Spinal cord (tissue), 10 donors: ENCODE results near the gene DIPK1C. TPM values are rescaled to one million over a fixed set of nuclear protein-coding genes. Genes with fewer than 3 reads are reported as not detected.

Source experiments
- DNase-seq, 6 donors: peaks; one replicate each; pipeline versions ENCODE4 v3.0.0 to v3.0.0-alpha.2; 2013 to 2015; ENCODE audit warnings: low spot score in 6 of 6, low read depth in 4 of 6
- H3K27ac ChIP-seq: one replicate; pipeline ENCODE4 v1.5.1; 2013; ENCODE audit warnings: low read depth, low read length, control low read depth
- H3K27me3 ChIP-seq: one replicate; pipeline ENCODE4 v1.6.1; 2013; ENCODE audit warnings: low read length; ENCODE audit not compliant: control insufficient read depth, insufficient read depth
- H3K36me3 ChIP-seq: one replicate; pipeline ENCODE4 v1.6.1; 2013; ENCODE audit warnings: low read length; ENCODE audit not compliant: control insufficient read depth, insufficient read depth
- H3K4me1 ChIP-seq: one replicate; pipeline ENCODE4 v1.6.1; 2013; ENCODE audit warnings: low read length; ENCODE audit not compliant: control insufficient read depth, insufficient read depth
- H3K4me3 ChIP-seq: one replicate; pipeline ENCODE4 v1.5.1; 2013; ENCODE audit warnings: low read depth, low read length, control low read depth
- H3K9me3 ChIP-seq: one replicate; pipeline ENCODE4 v1.6.1; 2013; ENCODE audit warnings: low read length; ENCODE audit not compliant: control insufficient read depth, insufficient read depth
- WGBS: methylation state at CpG from one replicate; pipeline ENCODE4 v1.1.5; 2013; ENCODE audit warnings: missing lambda C conversion rate; ENCODE audit not compliant: insufficient coverage; 5-methylcytosine and 5-hydroxymethylcytosine counted together
- polyA plus RNA-seq, 2 donors: library from polyadenylated mRNA; unstranded; fragments of 120-200 nt; gene quantifications; one replicate each; pipeline ENCODE4 v1.2.1, GENCODE V29; 2013; ENCODE audit not compliant: insufficient read length in 2 of 2
- total RNA-seq, 2 donors: library from RNA; depleted of rRNA in 1 of 2; stranded (reverse); fragments of 120-200 nt in 1 of 2; fragments of >200 nt in 1 of 2; gene quantifications; one replicate each; pipeline versions ENCODE4 v1.2.3 to v1.2.4, GENCODE V29; 2013 to 2014
- donor health status: healthy.

DIPK1C gene
- total and polyA plus RNA-seq, 4 donors, result 16.2 to 57.2 (median 33.2) TPM

DNA sequence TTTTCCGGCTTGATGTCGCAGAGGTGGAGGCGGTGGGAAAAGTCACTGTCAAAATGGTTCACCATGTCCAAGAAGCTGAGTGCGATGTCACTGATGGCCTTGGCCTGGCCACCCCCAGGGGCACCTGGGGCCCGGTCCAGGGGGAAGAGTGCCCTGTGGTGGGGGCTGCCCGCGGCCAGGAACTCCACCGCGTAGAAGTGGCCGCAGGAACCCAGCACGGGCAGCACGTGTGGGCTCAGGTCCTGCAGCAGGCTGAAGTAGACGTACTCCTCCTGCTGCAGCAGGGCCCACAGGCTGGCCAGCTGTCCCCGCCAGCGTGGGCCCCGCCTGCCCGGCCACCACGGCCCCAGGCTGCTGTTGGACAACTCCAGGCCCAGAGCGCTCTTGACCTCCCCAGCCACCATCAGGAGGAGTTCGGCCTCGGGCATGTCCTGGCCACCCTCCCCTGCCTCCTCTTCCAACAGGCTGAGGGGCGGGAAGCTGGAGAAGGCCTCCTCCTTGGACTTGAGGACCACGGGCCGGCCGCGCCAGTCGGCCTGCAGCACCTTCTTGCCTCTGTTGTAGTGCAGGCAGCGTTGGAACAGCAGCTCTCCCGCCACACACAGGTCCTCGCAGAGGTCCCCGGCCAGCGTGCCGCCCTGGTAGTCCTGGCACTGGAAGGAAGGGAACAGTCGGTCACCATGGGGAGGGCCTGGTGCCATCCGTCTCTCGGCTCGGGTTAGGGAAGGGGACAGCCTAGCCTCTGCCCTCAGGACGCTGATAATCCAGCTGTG lies 10.3 kb downstream of the DIPK1C start:
- peaks cover 32% of the 10 kb centered on the region for H3K36me3 ChIP-seq
- no peak for DNase-seq
- no peak overlapping the region for H3K4me3 ChIP-seq
- H3K27me3 ChIP-seq, result no peaks in the 10 kb centered on the region
- WGBS, result 94% methylated on average over 38 of the region's 38 CpGs
- H3K27ac ChIP-seq, result no peak overlapping the region
- no peaks in the 10 kb centered on the region for H3K9me3 ChIP-seq
- peaks cover 53% of the 10 kb centered on the region for H3K4me1 ChIP-seq

DNA sequence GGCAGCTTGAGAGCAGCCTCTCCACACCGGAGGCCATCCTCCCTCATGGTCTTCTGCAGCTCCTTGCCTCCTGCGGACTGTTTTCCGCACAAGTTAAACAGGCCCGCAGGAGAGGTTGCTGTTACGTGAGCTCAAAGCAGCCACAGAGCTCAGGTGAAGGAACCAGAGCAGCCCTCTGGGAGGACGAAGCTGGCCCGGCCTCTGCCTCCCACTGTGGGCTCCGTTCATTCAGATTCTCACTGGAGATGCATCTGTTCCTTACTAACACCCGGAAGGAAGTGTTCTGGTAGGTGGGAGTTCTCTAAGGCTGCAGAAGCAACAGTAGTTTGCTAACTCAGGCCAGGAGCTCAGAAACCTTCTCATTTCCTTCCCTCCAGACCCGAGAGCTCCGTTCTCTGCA lies 10.9 kb downstream of the DIPK1C start:
- no peak overlapping the region for H3K4me3 ChIP-seq
- H3K4me1 ChIP-seq, result peaks cover 48% of the 10 kb centered on the region
- WGBS, result 83% methylated on average over 7 of the region's 11 CpGs
- no peak overlapping the region for H3K27ac ChIP-seq
- no peak for DNase-seq
- H3K9me3 ChIP-seq, result no peaks in the 10 kb centered on the region
- H3K27me3 ChIP-seq, result no peaks in the 10 kb centered on the region
- peaks cover 36% of the 10 kb centered on the region for H3K36me3 ChIP-seq

DNA sequence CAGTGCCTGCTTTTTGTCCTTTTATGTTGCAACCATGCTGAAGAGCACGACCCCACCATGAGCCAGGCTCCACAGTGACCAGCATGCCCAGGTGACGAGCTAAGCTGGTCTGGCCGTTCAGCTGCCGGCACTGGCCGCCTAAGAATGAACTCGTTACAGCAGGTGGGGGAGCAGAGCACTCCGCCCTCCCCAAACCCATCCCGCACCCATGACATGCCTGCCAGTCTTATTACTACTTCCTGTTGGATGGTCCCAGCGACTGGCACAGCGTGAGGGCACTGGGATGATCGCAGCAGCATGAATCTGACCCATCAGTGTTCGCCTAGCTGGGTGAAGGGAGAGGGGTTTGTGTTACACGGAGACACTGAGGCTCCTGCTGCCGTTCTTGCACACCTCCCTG lies 11.5 kb downstream of the DIPK1C start:
- Histone ChIP-seq H3K27ac (no peak overlapping the region), H3K4me1 (peaks cover 42% of the 10 kb centered on the region), H3K4me3 (no peak overlapping the region), H3K36me3 (peaks cover 41% of the 10 kb centered on the region), H3K9me3 (no peaks in the 10 kb centered on the region), H3K27me3 (no peaks in the 10 kb centered on the region)
- WGBS, result 72% methylated on average over 13 of the region's 14 CpGs
- DNase-seq, result no peak

DNA sequence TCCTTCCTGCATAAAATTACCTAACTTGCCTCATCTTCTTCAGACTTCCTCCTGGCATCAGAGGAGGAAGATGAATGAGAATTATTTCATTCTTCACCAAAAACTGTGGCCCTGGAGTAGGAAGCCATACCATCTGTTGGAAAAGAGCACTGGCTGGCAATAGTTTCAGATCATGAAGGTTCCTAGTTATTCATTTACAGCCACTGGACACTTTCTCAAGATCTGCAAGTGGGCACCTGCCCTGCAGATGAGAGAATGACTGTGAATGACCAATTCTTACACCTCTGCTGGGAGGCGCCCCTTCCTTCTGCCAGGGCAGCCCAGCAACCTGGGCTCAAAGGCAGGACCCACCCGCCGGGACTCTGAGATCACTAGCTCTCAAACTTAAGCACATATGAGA lies 13.0 kb downstream of the DIPK1C start:
- H3K27me3 ChIP-seq, result no peaks in the 10 kb centered on the region
- no peak for DNase-seq
- H3K9me3 ChIP-seq, result no peaks in the 10 kb centered on the region
- H3K36me3 ChIP-seq, result peaks cover 44% of the 10 kb centered on the region
- H3K4me1 ChIP-seq, result peaks cover 30% of the 10 kb centered on the region
- no peak overlapping the region for H3K27ac ChIP-seq
- no peak overlapping the region for H3K4me3 ChIP-seq
- 100% methylated on average over 1 of the region's 3 CpGs for WGBS

DNA sequence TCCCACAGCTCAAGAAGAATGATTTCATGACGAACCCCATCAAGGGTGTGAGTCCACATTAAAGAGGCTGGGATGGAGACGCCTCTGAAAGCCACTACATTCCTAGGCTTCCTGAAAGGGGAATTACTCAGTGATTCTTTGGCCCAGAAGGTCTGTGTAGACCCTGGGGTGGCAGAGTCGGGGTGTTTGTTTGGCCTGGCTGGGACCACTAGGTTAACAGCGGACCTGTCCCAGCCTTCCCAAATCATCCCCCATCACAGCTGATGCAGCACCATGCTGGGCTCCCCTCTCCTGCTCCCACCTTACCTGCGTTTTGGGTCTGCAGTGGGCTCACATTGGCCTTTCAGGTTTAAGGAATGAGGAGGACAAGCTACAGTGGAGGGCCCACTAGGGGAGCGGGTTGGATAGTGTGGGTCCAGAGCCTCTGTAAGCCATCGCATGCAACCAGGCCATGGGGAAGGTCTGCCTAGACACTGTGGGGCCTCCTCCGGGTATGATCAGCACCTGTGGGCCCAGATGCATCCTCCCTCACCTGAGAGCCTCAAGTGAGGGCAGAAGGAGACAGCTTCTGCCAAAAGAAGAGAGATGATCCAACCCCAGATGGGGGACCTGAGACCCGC lies 16.2 kb downstream of the DIPK1C start:
- H3K4me1 ChIP-seq, result peaks cover 30% of the 10 kb centered on the region
- 98% methylated on average over 5 of the region's 9 CpGs for WGBS
- H3K9me3 ChIP-seq, result no peaks in the 10 kb centered on the region
- H3K4me3 ChIP-seq, result no peak overlapping the region
- no peaks in the 10 kb centered on the region for H3K27me3 ChIP-seq
- H3K27ac ChIP-seq, result no peak overlapping the region
- H3K36me3 ChIP-seq, result peaks cover 34% of the 10 kb centered on the region
- DNase-seq, result no peak

DNA sequence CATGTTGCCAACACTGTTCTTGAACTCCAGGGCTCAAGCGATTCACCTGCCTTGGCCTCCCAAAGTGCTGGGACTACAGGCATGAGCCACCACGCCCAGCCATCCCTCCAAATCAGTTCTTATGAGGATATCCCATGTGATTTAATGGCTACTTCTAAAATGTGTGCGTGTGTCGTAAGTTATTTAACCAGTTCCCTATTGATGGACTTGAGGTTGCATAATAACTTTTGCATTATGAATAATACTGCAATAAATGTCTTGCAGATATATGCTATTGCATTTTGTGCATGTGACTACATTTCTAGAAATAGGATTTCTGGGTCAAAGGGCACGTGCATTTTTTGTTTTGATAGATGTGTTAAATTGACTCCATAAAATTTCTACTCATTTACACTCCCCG lies 19.0 kb downstream of the DIPK1C start:
- peaks cover 25% of the 10 kb centered on the region for H3K36me3 ChIP-seq
- no CpG with 5 or more reads among the region's 6 CpGs for WGBS
- H3K27me3 ChIP-seq, result no peaks in the 10 kb centered on the region
- no peak overlapping the region for H3K27ac ChIP-seq
- no peak for DNase-seq
- H3K9me3 ChIP-seq, result no peaks in the 10 kb centered on the region
- H3K4me3 ChIP-seq, result no peak overlapping the region
- peaks cover 18% of the 10 kb centered on the region for H3K4me1 ChIP-seq

DNA sequence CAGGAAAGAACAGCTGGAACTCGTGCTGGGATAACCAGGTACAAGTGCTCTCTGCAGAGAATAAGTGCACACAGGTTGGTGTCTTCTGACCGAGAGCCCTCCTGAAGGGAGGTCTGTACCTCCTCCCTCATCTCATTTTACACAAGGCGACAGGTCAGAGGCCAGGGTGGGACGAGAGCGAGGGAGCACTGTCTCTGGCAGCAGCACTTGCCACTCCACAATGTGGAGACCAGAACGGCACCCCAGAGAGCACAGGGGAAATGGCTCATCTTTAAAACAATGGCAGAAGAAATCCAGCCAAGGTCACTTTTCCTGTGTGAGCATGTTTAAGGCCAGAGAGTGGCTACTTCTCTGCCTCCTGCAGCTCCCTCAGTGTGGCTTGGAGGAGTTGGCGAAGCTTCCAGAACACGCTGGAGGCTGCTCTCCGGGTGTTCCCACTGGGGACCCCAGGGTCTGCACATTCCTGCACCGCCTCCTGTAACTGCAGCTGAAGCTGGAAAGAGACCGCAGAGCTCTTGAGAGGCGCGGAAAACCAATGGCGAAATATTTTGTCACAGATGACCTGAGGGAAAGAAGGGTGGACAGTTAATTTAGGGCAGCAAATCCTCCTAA lies 20.8 kb downstream of the DIPK1C start:
- no peaks in the 10 kb centered on the region for H3K27me3 ChIP-seq
- peaks cover 19% of the 10 kb centered on the region for H3K36me3 ChIP-seq
- H3K9me3 ChIP-seq, result no peaks in the 10 kb centered on the region
- no peak overlapping the region for H3K4me3 ChIP-seq
- 80% methylated on average over 11 of the region's 14 CpGs for WGBS
- H3K27ac ChIP-seq, result no peak overlapping the region
- H3K4me1 ChIP-seq, result peaks cover 20% of the 10 kb centered on the region
- no peak for DNase-seq

DNA sequence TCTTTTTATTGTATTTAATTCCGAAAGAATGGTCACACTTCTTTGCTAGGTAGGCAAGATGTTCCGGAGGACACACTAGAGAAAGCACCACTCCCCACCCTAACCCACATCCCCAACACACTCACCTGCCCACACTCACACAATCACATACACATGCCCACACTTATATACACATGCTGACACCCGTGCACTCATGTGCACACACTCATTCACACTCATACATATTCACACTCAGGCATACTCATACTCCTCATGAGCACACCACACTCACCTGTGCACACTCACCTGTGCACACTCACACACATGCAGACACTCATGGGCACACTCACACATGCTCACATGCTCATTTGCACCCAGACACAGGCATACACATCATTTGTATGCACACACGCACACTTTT lies 21.4 kb downstream of the DIPK1C start:
- Histone ChIP-seq H3K4me1 (peaks cover 22% of the 10 kb centered on the region), H3K36me3 (peaks cover 14% of the 10 kb centered on the region), H3K9me3 (no peaks in the 10 kb centered on the region), H3K27ac (no peak overlapping the region), H3K4me3 (no peak overlapping the region), H3K27me3 (no peaks in the 10 kb centered on the region)
- WGBS, result 97% methylated on average over 4 of the region's 4 CpGs
- no peak for DNase-seq

DNA sequence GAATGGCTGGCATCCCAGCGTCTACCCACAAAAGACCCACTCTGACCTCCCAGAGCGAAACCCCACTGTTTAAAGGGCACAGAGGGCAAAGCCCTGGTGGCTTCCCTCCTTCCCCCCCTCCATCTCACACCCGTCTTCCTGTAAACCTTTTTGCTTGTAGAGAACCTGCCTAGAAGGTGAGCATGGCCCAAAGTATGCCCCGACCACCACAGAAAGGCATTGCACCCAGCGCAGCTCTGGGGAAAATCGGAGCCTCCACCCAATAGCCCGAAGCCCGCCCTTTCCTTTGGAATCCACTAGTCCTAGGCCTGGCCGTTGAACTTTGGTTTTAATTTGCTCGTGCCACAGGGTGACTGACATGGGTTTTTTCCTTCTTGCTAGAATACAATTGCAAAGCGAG lies 22.6 kb downstream of the DIPK1C start:
- DNase-seq, result no peak
- no peak overlapping the region for H3K4me3 ChIP-seq
- no peaks in the 10 kb centered on the region for H3K27me3 ChIP-seq
- peaks cover 11% of the 10 kb centered on the region for H3K36me3 ChIP-seq
- no peak overlapping the region for H3K27ac ChIP-seq
- H3K9me3 ChIP-seq, result no peaks in the 10 kb centered on the region
- 88% methylated on average over 11 of the region's 11 CpGs for WGBS
- peaks cover 22% of the 10 kb centered on the region for H3K4me1 ChIP-seq
